ENCODE results near the gene XRN1. TPM values are rescaled to one million over a fixed set of nuclear protein-coding genes. Genes with fewer than 3 reads are reported as not detected.
"Not testable (repeated sequence)": the region's sequence is repeated elsewhere in the genome, so short reads cannot be mapped to it uniquely, and the experiment has no call there.

The XRN1 gene
- total RNA-seq, 1 donor from 2014 or later: 23.5 TPM

DNA sequence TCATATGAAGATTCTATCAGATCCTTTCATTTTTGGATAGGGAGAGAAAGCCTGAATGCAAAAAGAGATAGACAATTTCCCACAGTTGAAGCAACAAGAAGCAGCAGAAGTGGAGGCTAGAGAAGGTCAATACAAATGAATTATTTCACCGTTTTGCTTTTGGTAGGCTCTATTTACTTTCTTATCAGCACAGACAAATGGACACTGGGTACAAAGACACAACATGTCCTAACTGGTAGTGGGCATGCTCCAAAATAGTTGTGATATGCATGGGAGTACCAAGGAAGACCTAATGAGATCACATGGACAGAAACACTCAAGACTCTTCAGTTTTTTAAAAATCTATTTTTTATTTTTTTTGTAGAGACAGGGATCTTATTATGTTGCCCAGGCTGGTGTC lies 99.4 kb downstream of the XRN1 start:
- Mint-ChIP-seq H3K4me3 (no peak overlapping the region), H3K36me3 (ENCODE audit: low read depth) (peaks cover 21% of the 10 kb centered on the region), H3K9me3 (peaks cover 4% of the 10 kb centered on the region), H3K27me3 (ENCODE audit: low read depth) (no peaks in the 10 kb centered on the region), H3K4me1 (no peaks in the 10 kb centered on the region), H3K27ac (ENCODE audit: unreplicated experiment) (no peak overlapping the region)
- TF ChIP-seq CTCF (conservative IDR thresholded peaks at IDR 0.05): no peak
- no peak for DNase-seq (ENCODE audit: low read depth, low spot score)

DNA sequence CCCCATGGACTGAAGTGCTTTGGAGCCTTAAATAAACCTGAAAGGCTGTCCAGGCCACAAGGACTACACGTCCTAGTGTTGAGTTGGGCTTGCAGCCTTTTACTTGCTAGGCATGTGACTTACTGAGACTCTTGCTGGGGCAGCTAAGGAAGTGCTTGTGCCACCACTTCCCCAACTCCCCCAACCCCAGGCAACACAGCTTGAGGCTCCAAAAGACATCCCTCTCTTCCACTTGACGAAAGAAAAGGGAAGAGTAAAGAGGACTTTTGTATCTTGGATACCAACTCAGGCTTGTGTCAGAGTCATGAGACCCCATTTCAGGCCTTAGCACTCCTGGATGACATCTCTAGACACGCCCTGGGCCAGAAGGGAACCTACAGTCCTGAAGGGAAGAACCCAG lies 109.8 kb downstream of the XRN1 start:
- Mint-ChIP-seq H3K27ac (ENCODE audit: unreplicated experiment) (no peak overlapping the region), H3K9me3 (peaks cover 11% of the 10 kb centered on the region), H3K36me3 (ENCODE audit: low read depth) (peaks cover 45% of the 10 kb centered on the region), H3K4me1 (no peaks in the 10 kb centered on the region), H3K27me3 (ENCODE audit: low read depth) (no peaks in the 10 kb centered on the region), H3K4me3 (no peak overlapping the region)
- TF ChIP-seq CTCF (conservative IDR thresholded peaks at IDR 0.05): no peak
- DNase-seq (ENCODE audit: low read depth, low spot score): no peak

DNA sequence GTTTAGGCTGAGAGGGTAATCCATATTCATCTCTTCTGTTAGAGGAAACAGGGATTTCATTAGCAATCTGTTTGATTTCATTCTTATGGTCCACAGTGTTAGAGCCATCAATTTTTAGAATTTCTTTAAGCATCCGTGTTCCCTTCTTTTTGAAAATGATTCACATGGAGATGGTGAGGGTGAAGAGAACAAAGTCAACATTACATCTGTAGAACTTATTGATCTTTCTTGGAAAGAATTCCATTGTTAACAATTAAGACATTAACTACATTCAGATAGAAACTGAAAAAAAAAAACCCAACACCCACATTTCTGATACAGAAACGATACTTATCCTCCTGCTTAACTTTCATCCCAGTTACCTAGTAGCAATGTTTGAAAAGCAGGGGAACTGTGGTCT lies 115.4 kb downstream of the XRN1 start:
- H3K4me1 Mint-ChIP-seq: no peaks in the 10 kb centered on the region

DNA sequence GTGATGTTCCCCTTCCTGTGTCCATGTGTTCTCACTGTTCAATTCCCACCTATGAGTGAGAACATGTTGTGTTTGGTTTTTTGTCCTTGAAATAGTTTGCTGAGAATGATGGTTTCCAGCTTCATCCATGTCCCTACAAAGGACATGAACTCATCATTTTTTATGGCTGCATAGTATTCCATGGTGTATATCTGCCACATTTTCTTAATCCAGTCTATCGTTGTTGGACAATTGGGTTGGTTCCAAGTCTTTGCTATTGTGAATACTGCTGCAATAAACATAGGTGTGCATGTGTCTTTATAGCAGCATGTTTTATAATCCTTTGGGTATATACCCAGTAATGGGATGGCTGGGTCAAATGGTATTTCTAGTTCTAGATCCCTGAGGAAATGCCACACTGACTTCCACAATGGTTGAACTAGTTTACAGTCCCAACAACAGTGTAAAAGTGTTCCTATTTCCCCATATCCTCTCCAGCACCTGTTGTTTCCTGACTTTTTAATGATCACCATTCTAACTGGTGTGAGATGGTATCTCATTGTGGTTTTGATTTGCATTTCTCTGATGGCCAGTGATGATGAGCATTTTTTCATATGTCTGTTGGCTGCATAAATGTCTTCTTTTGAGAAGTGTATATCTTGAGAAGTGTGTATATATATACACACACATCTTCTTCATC lies 123.4 kb downstream of the XRN1 start:
- H3K36me3 Mint-ChIP-seq (ENCODE audit: low read depth): peaks cover 35% of the 10 kb centered on the region
- DNase-seq (ENCODE audit: low read depth, low spot score); H3K27me3 Mint-ChIP-seq (ENCODE audit: low read depth): not testable (repeated sequence)

More for the DNA sequence above, 115.4 kb downstream of the XRN1 start:
- Mint-ChIP-seq H3K36me3 (ENCODE audit: low read depth) (peaks cover 12% of the 10 kb centered on the region), H3K27ac (ENCODE audit: unreplicated experiment) (no peak overlapping the region), H3K9me3 (no peaks in the 10 kb centered on the region), H3K4me3 (no peak overlapping the region), H3K27me3 (ENCODE audit: low read depth) (no peaks in the 10 kb centered on the region)
- TF ChIP-seq CTCF (conservative IDR thresholded peaks at IDR 0.05): no peak
- no peak for DNase-seq (ENCODE audit: low read depth, low spot score)

DNA sequence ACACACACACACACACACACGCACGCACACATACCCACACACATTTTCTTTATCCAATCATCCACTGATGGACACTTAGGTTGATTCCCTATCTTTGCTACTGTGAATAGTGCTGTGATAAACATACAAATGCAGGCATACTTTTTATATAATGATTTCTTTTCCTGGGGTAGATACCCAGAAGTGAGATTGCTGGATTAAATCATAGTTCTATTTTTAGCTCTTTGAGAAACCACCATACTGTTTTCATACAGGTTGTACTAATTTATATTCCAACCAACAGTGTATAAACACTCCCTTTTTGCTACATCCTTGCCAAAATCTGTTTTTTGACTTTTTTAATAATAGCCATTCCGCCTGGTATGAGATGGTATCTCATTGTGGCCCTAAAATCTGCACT lies 127.9 kb downstream of the XRN1 start:
- Mint-ChIP-seq H3K4me1 (no peaks in the 10 kb centered on the region), H3K27me3 (ENCODE audit: low read depth) (no peaks in the 10 kb centered on the region), H3K36me3 (ENCODE audit: low read depth) (peaks cover 15% of the 10 kb centered on the region), H3K9me3 (peaks cover 3% of the 10 kb centered on the region), H3K4me3 (no peak overlapping the region), H3K27ac (ENCODE audit: unreplicated experiment) (no peak overlapping the region)
- no peak for DNase-seq (ENCODE audit: low read depth, low spot score)
- no peak for TF ChIP-seq CTCF (conservative IDR thresholded peaks at IDR 0.05)

More for the DNA sequence above, 123.4 kb downstream of the XRN1 start:
- H3K9me3 Mint-ChIP-seq; H3K27ac Mint-ChIP-seq (ENCODE audit: unreplicated experiment); H3K4me3 Mint-ChIP-seq; H3K4me1 Mint-ChIP-seq: not testable (repeated sequence)

DNA sequence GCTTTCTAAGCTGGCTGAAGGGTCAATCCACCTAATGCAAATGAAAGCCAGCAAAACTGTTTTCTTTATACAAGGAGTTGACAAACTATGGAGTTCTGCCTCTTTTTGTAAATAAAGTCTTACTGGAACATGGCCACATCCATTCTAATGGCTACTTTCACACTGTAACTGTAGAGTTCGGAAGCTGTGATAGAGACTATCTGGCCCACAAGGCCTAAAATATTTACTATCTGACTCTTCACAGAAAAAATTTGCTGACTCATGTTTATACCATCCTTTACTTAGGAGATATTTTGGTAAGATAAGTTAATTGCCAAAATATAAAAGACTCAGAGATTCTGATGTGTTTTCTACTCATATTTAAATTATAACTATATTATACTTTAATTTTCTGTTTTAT lies 128.7 kb downstream of the XRN1 start:
- no peaks in the 10 kb centered on the region for H3K9me3 Mint-ChIP-seq
- TF ChIP-seq CTCF (conservative IDR thresholded peaks at IDR 0.05): no peak
- H3K27me3 Mint-ChIP-seq (ENCODE audit: low read depth): no peaks in the 10 kb centered on the region
- H3K27ac Mint-ChIP-seq (ENCODE audit: unreplicated experiment): no peak overlapping the region
- no peak overlapping the region for H3K4me3 Mint-ChIP-seq
- H3K36me3 Mint-ChIP-seq (ENCODE audit: low read depth): peaks cover 9% of the 10 kb centered on the region
- no peaks in the 10 kb centered on the region for H3K4me1 Mint-ChIP-seq
- no peak for DNase-seq (ENCODE audit: low read depth, low spot score)
